Cardiac fibroblast (primary cell): ENCODE measurements around the gene LGALSL.

Experiments
- DNase-seq, 2 donors: peaks; one replicate each; pipeline versions ENCODE4 v3.0.0 to v3.0.0-alpha.2; 2010; ENCODE audit warnings: low read depth in 2 of 2
- H3K4me3 ChIP-seq, 2 donors: replicated peaks in 1 of 2; 1 replicate in 1 of 2; 2 replicates in 1 of 2; pipeline ENCODE4 v1.5.1; 2011; ENCODE audit warnings: low read depth in 2 of 2, low read length in 2 of 2, mild to moderate bottlenecking in 2 of 2, moderate library complexity in 1 of 2
- CTCF ChIP-seq: IDR thresholded peaks from one replicate; pipeline ENCODE4 v1.5.1; 2011; ENCODE audit warnings: low read depth, mild to moderate bottlenecking, low read length, inconsistent platforms

LGALSL gene

GRCh38 chr2:64451051-64451450, 2.9 kb upstream of the LGALSL start:
- H3K4me3 ChIP-seq: no peak overlapping the region
- TF ChIP-seq CTCF: no peak
- no peak for DNase-seq

- H3K4me3 ChIP-seq: peak overlapping the region; percentile 59 to 60
- DNase-seq: peak; percentile 27 to 55
- no peak for TF ChIP-seq CTCF
Measured at GRCh38 chr2:64454386-64455332, 697 bp downstream of the LGALSL start.

DNA sequence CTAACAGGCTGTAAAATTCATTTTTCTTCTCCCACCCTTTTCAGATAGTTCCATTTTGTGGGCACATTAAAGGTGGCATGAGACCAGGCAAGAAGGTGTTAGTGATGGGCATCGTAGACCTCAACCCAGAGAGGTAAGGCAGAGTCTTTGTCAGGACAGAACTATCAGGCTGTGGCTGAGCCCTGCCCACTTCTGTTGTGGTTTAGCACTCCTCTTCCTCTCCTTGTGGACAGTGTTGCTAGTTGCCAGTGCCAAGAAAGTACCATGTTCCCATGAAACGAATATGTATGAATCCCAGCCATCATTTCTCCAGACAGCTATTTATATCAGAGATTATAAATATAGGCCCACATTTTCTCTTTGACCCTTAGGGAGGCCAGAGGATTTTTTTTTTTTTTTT, 1.6 kb downstream of the LGALSL start:
- no peak for TF ChIP-seq CTCF
- H3K4me3 ChIP-seq: no peak overlapping the region
- no peak for DNase-seq

DNA sequence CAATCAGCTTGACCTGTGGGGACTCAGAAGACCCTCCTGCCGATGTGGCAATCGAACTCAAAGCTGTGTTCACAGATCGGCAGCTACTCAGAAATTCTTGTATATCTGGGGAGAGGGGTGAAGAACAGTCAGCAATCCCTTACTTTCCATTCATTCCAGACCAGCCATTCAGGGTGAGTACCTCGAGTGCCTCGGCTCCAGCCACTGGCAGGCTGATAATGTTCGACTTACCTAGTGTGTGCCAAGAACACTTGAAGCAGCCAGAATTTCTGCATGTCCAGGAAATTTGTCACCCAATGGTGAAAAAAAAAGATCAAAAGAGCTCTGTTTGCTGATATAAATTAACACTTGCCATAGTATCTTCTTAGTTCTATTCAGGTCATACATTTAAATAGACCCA, 2.3 kb downstream of the LGALSL start:
- no peak for TF ChIP-seq CTCF
- no peak for DNase-seq
- H3K4me3 ChIP-seq: no peak overlapping the region

DNA sequence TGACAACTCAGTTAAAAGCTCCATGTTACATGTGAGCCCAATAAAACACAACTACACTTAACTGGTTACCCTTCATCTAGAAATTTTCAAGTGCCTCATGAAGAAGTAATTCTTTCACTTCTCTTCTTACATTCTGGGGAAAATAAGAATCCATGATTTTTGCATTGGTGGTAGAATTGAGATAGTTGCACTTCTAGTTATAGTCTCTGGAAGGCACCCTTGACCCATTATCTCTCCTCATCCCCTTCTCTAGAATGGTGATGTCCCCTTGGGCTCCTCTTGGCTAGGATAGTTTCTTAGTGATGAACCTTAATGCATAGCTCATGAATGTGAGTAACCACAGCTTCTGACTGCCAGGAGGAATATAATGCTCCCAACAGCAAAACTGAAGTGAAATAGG, 3.6 kb downstream of the LGALSL start:
- TF ChIP-seq CTCF: no peak
- no peak overlapping the region for H3K4me3 ChIP-seq
- DNase-seq: no peak

- no peak overlapping the region for H3K4me3 ChIP-seq
- no peak for DNase-seq
- TF ChIP-seq CTCF: no peak
Measured at GRCh38 chr2:64459575-64459974, 5.6 kb downstream of the LGALSL start.

DNA sequence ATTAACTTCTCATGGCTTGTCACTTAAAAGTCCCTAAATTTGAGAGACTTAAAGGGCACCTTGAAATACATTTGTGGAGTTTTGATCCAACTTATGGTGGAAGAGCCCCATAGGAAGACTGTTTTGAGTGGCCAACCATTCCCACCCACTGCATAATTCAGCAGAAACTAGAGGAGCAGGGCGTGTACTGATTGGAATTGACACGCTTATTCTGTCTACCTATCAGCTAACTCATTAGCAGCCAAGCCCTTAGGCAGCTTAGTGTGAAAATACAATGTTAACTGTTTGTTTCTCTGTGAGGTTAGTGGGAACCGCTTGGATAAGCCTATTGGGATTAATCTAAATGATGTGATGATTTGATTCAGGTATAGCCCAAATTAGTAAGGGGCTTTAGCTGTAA, 6.4 kb downstream of the LGALSL start:
- no peak for TF ChIP-seq CTCF

More for the DNA sequence above, 6.4 kb downstream of the LGALSL start:
- no peak overlapping the region for H3K4me3 ChIP-seq
- DNase-seq: no peak
